ENCODE results near the gene TMEM147. TPM values are rescaled to one million over a fixed set of nuclear protein-coding genes. Genes with fewer than 3 reads are reported as not detected.
"Not testable (repeated sequence)": the region's sequence is repeated elsewhere in the genome, so short reads cannot be mapped to it uniquely, and the experiment has no call there.

Gene TMEM147
- total RNA-seq, 2 donors from 2014 or later, result 59.4 to 67.9 TPM

GRCh38 chr19:35585848-35586247, 40.4 kb downstream of the TMEM147 start, which contains the start of gene PMIS2:
TSS of gene PMIS2 (plus strand) at chr19:35586173. CDS start at chr19:35586260, 87 bp downstream.
- intact Hi-C loops (cut with DNase I), result no loop called here
- no peaks in the 10 kb centered on the region for H3K4me1 ChIP-seq
- H3K27me3 ChIP-seq, result no peaks in the 10 kb centered on the region
- TF ChIP-seq CTCF (IDR thresholded peaks at IDR 0.05) (no peak), POLR2A (IDR thresholded peaks at IDR 0.05) (no peak)
- WGBS, 2 donors, result 42 to 62% methylated on average over 13 to 16 of the region's 16 CpGs
- H3K4me3 ChIP-seq, result no peak within 1 kb of the TSS
- DNase-seq, result peak in 1 of 4 donors; percentile 30
- no peak within 1 kb of the TSS for H3K27ac ChIP-seq
- H3K9me3 ChIP-seq, result no peaks in the 10 kb centered on the region
- no peaks in the 10 kb centered on the region for H3K36me3 ChIP-seq (replicated peaks in 1 of 2; ENCODE audit: insufficient read depth in 1 of 2, low read depth in 2 of 2)
- ATAC-seq, result no peak

- TF ChIP-seq CTCF (IDR thresholded peaks at IDR 0.05) (no peak), POLR2A (IDR thresholded peaks at IDR 0.05) (no peak)
- DNase-seq (no peak), ATAC-seq (no peak)
- Histone ChIP-seq H3K27me3 (no peaks in the 10 kb centered on the region), H3K4me3 (no peak overlapping the region), H3K9me3 (no peaks in the 10 kb centered on the region), H3K4me1 (peaks cover 4% of the 10 kb centered on the region), H3K36me3 (replicated peaks in 1 of 2; ENCODE audit: insufficient read depth in 1 of 2, low read depth in 2 of 2) (no peaks in the 10 kb centered on the region), H3K27ac (no peak overlapping the region)
- WGBS, 2 donors, result 27 to 55% methylated on average over 1 of the region's 1 CpG
- intact Hi-C loops (cut with DNase I), result no loop called here
These were observed 41.9 kb downstream of the TMEM147 start for GRCh38 chr19:35587321-35587720.

GRCh38 chr19:35590875-35591274, 45.4 kb downstream of the TMEM147 start:
- TF ChIP-seq CTCF (IDR thresholded peaks at IDR 0.05) (no peak), POLR2A (IDR thresholded peaks at IDR 0.05) (no peak)
- WGBS, 2 donors, result 87% methylated on average over 3 of the region's 3 CpGs
- Histone ChIP-seq H3K27me3 (no peaks in the 10 kb centered on the region), H3K4me1 (peaks cover 6% of the 10 kb centered on the region), H3K36me3 (replicated peaks in 1 of 2; ENCODE audit: insufficient read depth in 1 of 2, low read depth in 2 of 2) (no peaks in the 10 kb centered on the region), H3K4me3 (no peak overlapping the region), H3K9me3 (no peaks in the 10 kb centered on the region), H3K27ac (no peak overlapping the region)
- intact Hi-C loops (cut with DNase I), result no loop called here
- no peak for ATAC-seq
- DNase-seq, result no peak

- TF ChIP-seq CTCF (IDR thresholded peaks at IDR 0.05) (peak; percentile 53 to 89 (median 81)), POLR2A (IDR thresholded peaks at IDR 0.05) (no peak)
- Histone ChIP-seq H3K4me3 (no peak overlapping the region), H3K36me3 (replicated peaks in 1 of 2; ENCODE audit: insufficient read depth in 1 of 2, low read depth in 2 of 2) (no peaks in the 10 kb centered on the region), H3K9me3 (no peaks in the 10 kb centered on the region), H3K4me1 (peaks cover 6% of the 10 kb centered on the region), H3K27ac (no peak overlapping the region), H3K27me3 (no peaks in the 10 kb centered on the region)
- ATAC-seq, result peak; percentile 86
- DNase-seq, result peak; percentile 66 to 80 (median 70)
- WGBS, 2 donors, result 11 to 16% methylated on average over 8 of the region's 8 CpGs
- intact Hi-C loops (cut with DNase I), result no loop called here
These were observed 46.8 kb downstream of the TMEM147 start for GRCh38 chr19:35592226-35592625.

GRCh38 chr19:35595026-35595425, 49.6 kb downstream of the TMEM147 start:
- H3K4me3 ChIP-seq; H3K27ac ChIP-seq; H3K27me3 ChIP-seq; ATAC-seq; H3K9me3 ChIP-seq; DNase-seq; H3K4me1 ChIP-seq; intact Hi-C loops (cut with DNase I); H3K36me3 ChIP-seq (replicated peaks in 1 of 2; ENCODE audit: insufficient read depth in 1 of 2, low read depth in 2 of 2): not testable (repeated sequence)
- WGBS, 2 donors, result 59 to 77% methylated on average over 3 of the region's 3 CpGs
